Lower leg skin (tissue), 4 donors: Measurements from ENCODE around the gene GUCY2F. TPM values are rescaled to one million over a fixed set of nuclear protein-coding genes. Genes with fewer than 3 reads are reported as not detected.

Experiments
- DNase-seq, 2 donors: peaks; one replicate each; pipeline ENCODE4 v3.0.0-alpha.2; 2019; ENCODE audit warnings: low spot score in 2 of 2
- H3K4me3 ChIP-seq: fragments of 200-600 bp; sonication (generic); 2 replicates; pipeline ENCODE4 v1.5.1; 2017; ENCODE audit warnings: mild to moderate bottlenecking, low read depth; ENCODE audit not compliant: poor library complexity, severe bottlenecking
- POLR2A ChIP-seq, 2 donors: fragments of 450-650 bp; IDR thresholded peaks; one replicate each; pipeline ENCODE4 v1.6.1; 2016 to 2017; ENCODE audit warnings: antibody characterized with exemption in 2 of 2, mild to moderate bottlenecking in 1 of 2, moderate library complexity in 1 of 2
- WGBS, 2 donors: methylation state at CpG; one replicate each; pipeline ENCODE4 v1.1.5; 2018; 5-methylcytosine and 5-hydroxymethylcytosine counted together
- intact Hi-C: fragments of 100-400 bp; cut with DNase I; formaldehyde crosslinking; loops from one replicate; pipeline ENCODE4 v1.15.0; 2023; ENCODE audit warnings: low total_unique reads
- total RNA-seq, 4 donors: library from RNA; depleted of rRNA; stranded (reverse); fragments of >200 nt; gene quantifications; one replicate each; pipeline ENCODE4 v1.1.0, GENCODE V29; 2016
- TF ChIP-seq, protein P1 (sequence below), 3 donors: fragments of 450-650 bp; IDR thresholded peaks; one replicate each; pipeline ENCODE4 v1.5.1; 2016; ENCODE audit warnings: antibody characterized with exemption in 3 of 3, mild to moderate bottlenecking in 3 of 3, moderate library complexity in 2 of 3

GUCY2F gene
- total RNA-seq, 4 donors from 2014 or later, result not detected

DNA sequence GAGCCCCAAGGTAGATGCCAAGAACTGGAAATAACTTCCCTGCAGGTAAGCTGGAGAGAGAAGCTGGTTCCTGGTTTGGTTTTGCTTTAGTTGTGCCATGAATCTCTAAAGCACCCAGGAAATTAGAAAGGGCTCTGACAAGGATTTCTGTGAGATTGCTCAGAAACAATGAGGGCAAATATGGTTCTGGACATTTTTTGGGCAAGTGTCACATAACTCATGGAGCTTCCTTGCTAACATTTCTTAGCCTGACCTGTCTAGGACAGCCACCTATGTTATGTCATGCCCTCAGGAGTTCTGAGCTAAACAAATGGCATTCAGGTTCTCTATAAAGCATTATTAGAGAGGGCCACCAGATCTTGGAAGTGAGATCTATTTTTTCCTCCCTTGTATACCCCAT lies 131.8 kb downstream of the GUCY2F start:
- intact Hi-C loops, result no loop called here
- DNase-seq, result no peak
- H3K4me3 ChIP-seq, result no peak overlapping the region
- TF ChIP-seq, protein P1, sequence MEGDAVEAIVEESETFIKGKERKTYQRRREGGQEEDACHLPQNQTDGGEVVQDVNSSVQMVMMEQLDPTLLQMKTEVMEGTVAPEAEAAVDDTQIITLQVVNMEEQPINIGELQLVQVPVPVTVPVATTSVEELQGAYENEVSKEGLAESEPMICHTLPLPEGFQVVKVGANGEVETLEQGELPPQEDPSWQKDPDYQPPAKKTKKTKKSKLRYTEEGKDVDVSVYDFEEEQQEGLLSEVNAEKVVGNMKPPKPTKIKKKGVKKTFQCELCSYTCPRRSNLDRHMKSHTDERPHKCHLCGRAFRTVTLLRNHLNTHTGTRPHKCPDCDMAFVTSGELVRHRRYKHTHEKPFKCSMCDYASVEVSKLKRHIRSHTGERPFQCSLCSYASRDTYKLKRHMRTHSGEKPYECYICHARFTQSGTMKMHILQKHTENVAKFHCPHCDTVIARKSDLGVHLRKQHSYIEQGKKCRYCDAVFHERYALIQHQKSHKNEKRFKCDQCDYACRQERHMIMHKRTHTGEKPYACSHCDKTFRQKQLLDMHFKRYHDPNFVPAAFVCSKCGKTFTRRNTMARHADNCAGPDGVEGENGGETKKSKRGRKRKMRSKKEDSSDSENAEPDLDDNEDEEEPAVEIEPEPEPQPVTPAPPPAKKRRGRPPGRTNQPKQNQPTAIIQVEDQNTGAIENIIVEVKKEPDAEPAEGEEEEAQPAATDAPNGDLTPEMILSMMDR (IDR thresholded peaks at IDR 0.05), result no peak
- TF ChIP-seq POLR2A (IDR thresholded peaks at IDR 0.05), result no peak

DNA sequence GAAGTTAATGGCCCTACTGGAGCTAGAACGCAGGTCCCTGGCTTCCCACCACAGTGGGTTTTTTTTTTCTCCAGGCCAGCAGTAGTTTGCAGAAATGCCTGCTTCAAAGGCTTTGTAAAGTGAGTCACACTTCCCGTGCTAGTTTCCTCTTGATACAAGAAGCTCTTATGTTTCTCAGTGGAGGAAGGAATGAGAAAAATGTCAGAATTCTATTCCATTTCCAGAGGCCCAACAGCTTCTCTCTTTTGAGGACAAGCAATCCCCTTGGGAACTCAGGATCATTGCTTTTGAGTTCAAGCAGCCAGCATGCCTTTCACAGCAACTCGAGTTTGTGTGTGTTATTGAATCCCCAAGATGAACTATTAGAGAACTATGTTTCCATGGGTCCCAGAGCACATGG lies 134.3 kb downstream of the GUCY2F start:
- 38 to 45% methylated on average over 3 of the region's 3 CpGs for WGBS, 2 donors
- no peak for DNase-seq
- intact Hi-C loops, result no loop called here
- TF ChIP-seq POLR2A (IDR thresholded peaks at IDR 0.05), result no peak
- TF ChIP-seq, protein P1 (IDR thresholded peaks at IDR 0.05), result no peak
- H3K4me3 ChIP-seq, result no peak overlapping the region

DNA sequence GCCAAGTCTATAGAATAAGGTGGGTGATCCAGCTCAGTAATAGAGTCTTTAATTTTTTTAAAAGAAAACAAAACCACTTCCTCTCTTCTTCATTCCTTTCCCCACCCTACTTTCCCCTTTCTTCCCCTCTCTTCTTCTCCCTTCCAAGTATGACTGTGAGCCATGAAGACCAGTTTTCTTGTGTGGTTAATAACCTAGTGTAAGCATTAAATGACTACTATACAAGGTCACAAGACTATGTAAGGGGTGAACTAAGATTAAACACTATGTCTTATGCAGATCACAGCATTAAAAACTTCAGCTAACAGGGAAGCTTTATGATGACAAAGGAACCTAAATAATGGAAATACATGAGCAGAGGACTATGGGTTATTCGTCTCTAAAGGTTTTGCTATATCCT lies 135.4 kb downstream of the GUCY2F start:
- 50 to 100% methylated on average over 1 of the region's 1 CpG for WGBS, 2 donors

DNA sequence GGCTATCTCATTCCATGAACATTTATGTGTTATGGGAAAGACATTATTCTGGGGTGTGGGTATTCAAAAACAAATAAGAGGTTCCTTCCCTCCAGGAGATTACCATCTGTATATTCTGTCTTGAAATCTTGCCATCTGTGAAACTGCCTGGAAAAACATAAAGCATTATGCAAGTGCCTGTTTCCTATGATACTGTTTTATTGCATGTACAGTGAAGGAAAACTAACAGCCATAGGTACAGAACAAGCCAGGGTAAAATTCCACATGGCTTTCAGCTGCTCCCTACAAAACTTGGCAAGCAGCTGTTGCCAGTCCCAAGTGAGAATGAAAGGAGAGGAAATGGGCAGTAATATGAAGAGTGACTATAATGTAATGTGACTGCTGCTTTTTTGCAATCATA lies 136.0 kb downstream of the GUCY2F start:
- no peak overlapping the region for H3K4me3 ChIP-seq
- intact Hi-C loops, result no loop called here
- no peak for DNase-seq
- TF ChIP-seq POLR2A (IDR thresholded peaks at IDR 0.05), result no peak
- TF ChIP-seq, protein P1 (IDR thresholded peaks at IDR 0.05), result no peak

More for the DNA sequence above, 135.4 kb downstream of the GUCY2F start:
- no peak overlapping the region for H3K4me3 ChIP-seq
- no peak for DNase-seq
- TF ChIP-seq, protein P1 (IDR thresholded peaks at IDR 0.05), result no peak
- no peak for TF ChIP-seq POLR2A (IDR thresholded peaks at IDR 0.05)
- intact Hi-C loops, result no loop called here

DNA sequence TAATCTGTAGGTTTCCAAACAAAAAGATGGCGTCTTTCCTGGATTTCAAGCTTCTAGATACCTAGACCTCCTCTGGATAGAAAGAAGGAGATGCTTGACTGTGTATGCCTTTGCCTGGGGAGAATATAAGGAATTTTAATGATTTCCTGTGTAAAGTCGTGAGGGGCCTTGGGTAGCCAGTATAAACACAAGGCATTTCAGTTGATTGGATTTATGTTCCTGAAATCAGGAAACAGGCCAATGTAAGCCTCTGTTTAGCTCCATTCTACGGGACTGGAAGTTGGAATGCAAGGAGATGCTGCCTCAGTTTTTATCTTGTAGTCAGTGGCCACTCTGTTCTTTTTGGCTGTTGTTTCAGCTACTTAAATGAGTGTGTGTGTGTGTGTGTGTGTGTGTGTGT lies 137.2 kb downstream of the GUCY2F start:
- H3K4me3 ChIP-seq, result no peak overlapping the region
- intact Hi-C loops, result no loop called here
- no peak for DNase-seq
- no peak for TF ChIP-seq POLR2A (IDR thresholded peaks at IDR 0.05)
- TF ChIP-seq, protein P1 (IDR thresholded peaks at IDR 0.05), result no peak
- WGBS, 2 donors, result 53 to 78% methylated on average over 3 of the region's 3 CpGs

DNA sequence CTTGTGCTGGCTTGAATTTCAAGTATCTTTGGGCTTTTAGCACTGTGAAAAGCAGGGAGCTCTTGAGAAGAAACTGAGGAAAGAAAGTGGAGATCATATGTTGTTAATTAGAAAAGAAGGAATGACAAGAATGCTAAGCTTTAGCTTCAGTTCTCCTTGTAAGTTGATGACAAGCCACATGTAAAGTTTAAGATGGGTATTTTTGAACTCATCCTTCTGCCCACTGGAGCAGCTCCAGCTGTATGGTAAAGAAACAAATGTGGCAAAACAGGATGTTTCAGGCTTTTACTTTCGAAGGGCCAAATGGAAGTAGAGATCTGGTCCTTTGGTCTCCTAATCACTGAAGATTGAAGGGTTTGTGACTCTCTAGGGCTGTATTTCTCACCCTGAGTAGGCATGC lies 137.8 kb downstream of the GUCY2F start:
- TF ChIP-seq, protein P1 (IDR thresholded peaks at IDR 0.05), result no peak
- no peak for TF ChIP-seq POLR2A (IDR thresholded peaks at IDR 0.05)
- H3K4me3 ChIP-seq, result no peak overlapping the region
- intact Hi-C loops, result no loop called here
- no peak for DNase-seq
- 53 to 69% methylated on average over 1 of the region's 1 CpG for WGBS, 2 donors
